K562 (cell line): ENCODE data around the gene ENKUR. TPM values are rescaled to one million over a fixed set of nuclear protein-coding genes. Genes with fewer than 3 reads are reported as not detected.

Experiments
- ETV6 ChIP-seq, 3 experiments: fragments of 150-350 bp in 1 of 3; sonication (generic) in 1 of 3; formaldehyde crosslinking in 1 of 3; IDR thresholded peaks; 2 replicates each; pipeline versions ENCODE4 v1.6.1 to v1.8.0; 2014 to 2022; ENCODE audit warnings: borderline replicate concordance in 2 of 3, low read depth in 2 of 3, antibody characterized with exemption in 1 of 3, low read length in 1 of 3, mild to moderate bottlenecking in 1 of 3, missing genetic modification reagents in 1 of 3
- FOXJ2 ChIP-seq: fragments of 200-800 bp; sonication (Bioruptor generic); IDR thresholded peaks from 2 replicates; pipeline ENCODE4 v1.6.1; 2016; ENCODE audit warnings: missing genetic modification characterization, missing compliant biosample characterization
- HNRNPL ChIP-seq: fragments of 200-400 bp; formaldehyde crosslinking; IDR thresholded peaks from 2 replicates; pipeline ENCODE4 v1.6.1; 2017; ENCODE audit warnings: low read depth, mild to moderate bottlenecking, low read length
- KAT8 ChIP-seq: fragments of 450-650 bp; IDR thresholded peaks from 2 replicates; pipeline ENCODE4 v1.6.1; 2016; ENCODE audit warnings: low read depth, mild to moderate bottlenecking
- KDM5B ChIP-seq: fragments of 200-600 bp; sonication (generic); IDR thresholded peaks from 2 replicates; pipeline ENCODE4 v1.6.1; 2012; ENCODE audit warnings: low read depth, mild to moderate bottlenecking, moderate library complexity, low read length, control low read depth, inconsistent platforms; ENCODE audit not compliant: insufficient replicate concordance
- MECOM ChIP-seq: fragments of 250-450 bp; sonication (Bioruptor Pico); IDR thresholded peaks from 2 replicates; pipeline ENCODE4 v1.8.0; 2022; ENCODE audit warnings: inconsistent platforms
- TSC22D4 ChIP-seq: fragments of 450-650 bp; IDR thresholded peaks from 2 replicates; pipeline ENCODE4 v1.6.1; 2016; ENCODE audit warnings: missing genetic modification characterization, missing biosample characterization, control low read depth
- ZNF165 ChIP-seq: fragments of 250-450 bp; sonication (Bioruptor Pico); IDR thresholded peaks from 2 replicates; pipeline ENCODE4 v1.4.0; 2020; ENCODE audit warnings: borderline replicate concordance
- ZNF212 ChIP-seq: fragments of 450-650 bp; formaldehyde crosslinking; IDR thresholded peaks from 2 replicates; pipeline ENCODE4 v1.4.0; 2020; ENCODE audit warnings: mild to moderate bottlenecking
- ZNF347 ChIP-seq: fragments of 450-650 bp; formaldehyde crosslinking; IDR thresholded peaks from 2 replicates; pipeline ENCODE4 v1.4.0; 2020; ENCODE audit warnings: low read depth, mild to moderate bottlenecking, moderate library complexity
- polyA plus RNA-seq, 8 experiments: library from polyadenylated mRNA; depleted of rRNA in 4 of 8; stranded (reverse) in 5 of 8; unstranded in 3 of 8; fragments of >200 nt; fragmentation: Nextera tagmentation in 2 of 8; fragmentation: Illumina TruSeq in 1 of 8; extraction: Ambion mirVana in 2 of 8; extraction: Trizol in 1 of 8; gene quantifications; 2 replicates each; pipeline versions ENCODE4 v1.2.1 to v1.2.3, GENCODE V29; 2011 to 2014; ENCODE audit warnings: inconsistent platforms in 1 of 8, missing spikeins in 1 of 8
- total RNA-seq, 7 experiments: library from RNA; depleted of rRNA in 6 of 7; stranded (reverse); fragments of >200 nt in 6 of 7; fragmentation: Illumina TruSeq in 2 of 7; extraction: Trizol in 2 of 7; gene quantifications; 2 replicates each; pipeline versions ENCODE4 v1.2.1 to v1.2.3, GENCODE V29; 2011 to 2021; ENCODE audit warnings: low replicate concordance in 1 of 7
- TF ChIP-seq, protein P1 (sequence below): fragments of 200-800 bp; sonication (Bioruptor generic); IDR thresholded peaks from 2 replicates; pipeline ENCODE4 v1.6.1; 2016; ENCODE audit warnings: missing genetic modification characterization, missing compliant biosample characterization
- TF ChIP-seq, protein P2 (sequence below), 2 experiments: IDR thresholded peaks in 1 of 2; conservative IDR thresholded peaks in 1 of 2; 2 replicates each; pipeline ENCODE4 v1.6.1; 2016; ENCODE audit warnings: low read depth in 2 of 2, mild to moderate bottlenecking in 1 of 2, missing compliant biosample characterization in 1 of 2, missing genetic modification characterization in 1 of 2, moderate library complexity in 1 of 2
- TF ChIP-seq, protein P3 (sequence below): fragments of 250-450 bp; sonication (Bioruptor Pico); IDR thresholded peaks from 2 replicates; pipeline ENCODE4 v1.8.0; 2021; ENCODE audit warnings: borderline replicate concordance, mild to moderate bottlenecking, moderate library complexity; ENCODE audit not compliant: poor library complexity, severe bottlenecking
- TF ChIP-seq, protein P4 (sequence below), 2 experiments: fragments of 150-350 bp in 1 of 2; IDR thresholded peaks; 2 replicates each; pipeline ENCODE4 v1.6.1; 2012 to 2016; ENCODE audit warnings: low read depth in 2 of 2, low read length in 2 of 2, mild to moderate bottlenecking in 1 of 2, moderate library complexity in 1 of 2

Gene ENKUR
- total and polyA plus RNA-seq, 9 of the 15 experiments (the other 6 are each of a cell fraction or from before 2014, with no cell fraction given), result 0.06 to 0.46 (median 0.20) TPM

DNA sequence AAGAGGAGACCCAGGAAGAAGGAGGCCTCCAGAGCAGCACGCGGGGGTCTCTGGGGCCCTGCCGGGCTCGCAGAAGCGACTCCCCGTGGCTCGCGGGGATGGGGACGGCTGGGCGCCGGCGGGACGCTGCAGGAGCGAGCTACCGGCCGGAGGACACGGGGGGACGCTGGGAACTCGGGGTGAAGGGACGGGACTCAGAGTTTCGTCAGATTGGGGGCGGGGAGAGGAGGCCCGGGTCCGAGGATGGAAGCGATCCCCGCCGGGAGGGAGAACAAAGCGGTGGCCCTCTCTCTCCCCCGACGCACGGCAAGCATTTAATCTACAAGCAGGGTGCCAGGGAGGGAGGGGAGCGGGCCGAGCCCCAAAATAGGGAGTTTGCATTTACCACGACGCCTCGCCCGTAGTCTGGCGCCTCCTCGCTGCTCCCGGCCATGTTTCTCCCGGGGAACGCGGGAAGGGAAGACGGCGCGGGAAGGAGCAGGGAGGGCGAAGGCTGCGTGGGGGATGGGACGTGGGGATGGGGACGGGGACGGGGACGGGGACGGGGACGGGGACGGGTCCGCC is 63.7 kb downstream of the ENKUR start, which contains the start of gene PRTFDC1 (continued):
- TF ChIP-seq, protein P1, sequence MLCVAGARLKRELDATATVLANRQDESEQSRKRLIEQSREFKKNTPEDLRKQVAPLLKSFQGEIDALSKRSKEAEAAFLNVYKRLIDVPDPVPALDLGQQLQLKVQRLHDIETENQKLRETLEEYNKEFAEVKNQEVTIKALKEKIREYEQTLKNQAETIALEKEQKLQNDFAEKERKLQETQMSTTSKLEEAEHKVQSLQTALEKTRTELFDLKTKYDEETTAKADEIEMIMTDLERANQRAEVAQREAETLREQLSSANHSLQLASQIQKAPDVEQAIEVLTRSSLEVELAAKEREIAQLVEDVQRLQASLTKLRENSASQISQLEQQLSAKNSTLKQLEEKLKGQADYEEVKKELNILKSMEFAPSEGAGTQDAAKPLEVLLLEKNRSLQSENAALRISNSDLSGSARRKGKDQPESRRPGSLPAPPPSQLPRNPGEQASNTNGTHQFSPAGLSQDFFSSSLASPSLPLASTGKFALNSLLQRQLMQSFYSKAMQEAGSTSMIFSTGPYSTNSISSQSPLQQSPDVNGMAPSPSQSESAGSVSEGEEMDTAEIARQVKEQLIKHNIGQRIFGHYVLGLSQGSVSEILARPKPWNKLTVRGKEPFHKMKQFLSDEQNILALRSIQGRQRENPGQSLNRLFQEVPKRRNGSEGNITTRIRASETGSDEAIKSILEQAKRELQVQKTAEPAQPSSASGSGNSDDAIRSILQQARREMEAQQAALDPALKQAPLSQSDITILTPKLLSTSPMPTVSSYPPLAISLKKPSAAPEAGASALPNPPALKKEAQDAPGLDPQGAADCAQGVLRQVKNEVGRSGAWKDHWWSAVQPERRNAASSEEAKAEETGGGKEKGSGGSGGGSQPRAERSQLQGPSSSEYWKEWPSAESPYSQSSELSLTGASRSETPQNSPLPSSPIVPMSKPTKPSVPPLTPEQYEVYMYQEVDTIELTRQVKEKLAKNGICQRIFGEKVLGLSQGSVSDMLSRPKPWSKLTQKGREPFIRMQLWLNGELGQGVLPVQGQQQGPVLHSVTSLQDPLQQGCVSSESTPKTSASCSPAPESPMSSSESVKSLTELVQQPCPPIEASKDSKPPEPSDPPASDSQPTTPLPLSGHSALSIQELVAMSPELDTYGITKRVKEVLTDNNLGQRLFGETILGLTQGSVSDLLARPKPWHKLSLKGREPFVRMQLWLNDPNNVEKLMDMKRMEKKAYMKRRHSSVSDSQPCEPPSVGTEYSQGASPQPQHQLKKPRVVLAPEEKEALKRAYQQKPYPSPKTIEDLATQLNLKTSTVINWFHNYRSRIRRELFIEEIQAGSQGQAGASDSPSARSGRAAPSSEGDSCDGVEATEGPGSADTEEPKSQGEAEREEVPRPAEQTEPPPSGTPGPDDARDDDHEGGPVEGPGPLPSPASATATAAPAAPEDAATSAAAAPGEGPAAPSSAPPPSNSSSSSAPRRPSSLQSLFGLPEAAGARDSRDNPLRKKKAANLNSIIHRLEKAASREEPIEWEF (CRISPR knock-in tag), result no peak
- TF ChIP-seq ZNF165 (CRISPR knock-in tag), result no peak
- no peak for TF ChIP-seq ZNF347 (CRISPR knock-in tag)
- TF ChIP-seq, protein P2, sequence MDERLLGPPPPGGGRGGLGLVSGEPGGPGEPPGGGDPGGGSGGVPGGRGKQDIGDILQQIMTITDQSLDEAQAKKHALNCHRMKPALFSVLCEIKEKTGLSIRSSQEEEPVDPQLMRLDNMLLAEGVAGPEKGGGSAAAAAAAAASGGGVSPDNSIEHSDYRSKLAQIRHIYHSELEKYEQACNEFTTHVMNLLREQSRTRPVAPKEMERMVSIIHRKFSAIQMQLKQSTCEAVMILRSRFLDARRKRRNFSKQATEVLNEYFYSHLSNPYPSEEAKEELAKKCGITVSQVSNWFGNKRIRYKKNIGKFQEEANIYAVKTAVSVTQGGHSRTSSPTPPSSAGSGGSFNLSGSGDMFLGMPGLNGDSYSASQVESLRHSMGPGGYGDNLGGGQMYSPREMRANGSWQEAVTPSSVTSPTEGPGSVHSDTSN (CRISPR knock-in tag; IDR thresholded peaks at IDR 0.05; ENCODE audit: low read depth), result no peak
- TF ChIP-seq, protein P2 (tag; conservative IDR thresholded peaks at IDR 0.05; ENCODE audit: low read depth), result no peak
- TF ChIP-seq ZNF212 (CRISPR knock-in tag), result no peak
- TF ChIP-seq, protein P3, sequence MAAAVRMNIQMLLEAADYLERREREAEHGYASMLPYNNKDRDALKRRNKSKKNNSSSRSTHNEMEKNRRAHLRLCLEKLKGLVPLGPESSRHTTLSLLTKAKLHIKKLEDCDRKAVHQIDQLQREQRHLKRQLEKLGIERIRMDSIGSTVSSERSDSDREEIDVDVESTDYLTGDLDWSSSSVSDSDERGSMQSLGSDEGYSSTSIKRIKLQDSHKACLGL, result no peak
- no peak for TF ChIP-seq FOXJ2 (tag)
- TF ChIP-seq MECOM (CRISPR knock-in tag), result no peak
- no peak for TF ChIP-seq TSC22D4 (tag)
- no peak for TF ChIP-seq ETV6 (IDR thresholded peaks at IDR 0.05; ENCODE audit: borderline replicate concordance in 1 of 2, low read depth in 2 of 2, low read length in 1 of 2)
- no peak for TF ChIP-seq ETV6 (CRISPR knock-in tag; IDR thresholded peaks at IDR 0.05; ENCODE audit: borderline replicate concordance)
- no peak for TF ChIP-seq HNRNPL
- no peak for TF ChIP-seq KDM5B
- TF ChIP-seq, protein P4, sequence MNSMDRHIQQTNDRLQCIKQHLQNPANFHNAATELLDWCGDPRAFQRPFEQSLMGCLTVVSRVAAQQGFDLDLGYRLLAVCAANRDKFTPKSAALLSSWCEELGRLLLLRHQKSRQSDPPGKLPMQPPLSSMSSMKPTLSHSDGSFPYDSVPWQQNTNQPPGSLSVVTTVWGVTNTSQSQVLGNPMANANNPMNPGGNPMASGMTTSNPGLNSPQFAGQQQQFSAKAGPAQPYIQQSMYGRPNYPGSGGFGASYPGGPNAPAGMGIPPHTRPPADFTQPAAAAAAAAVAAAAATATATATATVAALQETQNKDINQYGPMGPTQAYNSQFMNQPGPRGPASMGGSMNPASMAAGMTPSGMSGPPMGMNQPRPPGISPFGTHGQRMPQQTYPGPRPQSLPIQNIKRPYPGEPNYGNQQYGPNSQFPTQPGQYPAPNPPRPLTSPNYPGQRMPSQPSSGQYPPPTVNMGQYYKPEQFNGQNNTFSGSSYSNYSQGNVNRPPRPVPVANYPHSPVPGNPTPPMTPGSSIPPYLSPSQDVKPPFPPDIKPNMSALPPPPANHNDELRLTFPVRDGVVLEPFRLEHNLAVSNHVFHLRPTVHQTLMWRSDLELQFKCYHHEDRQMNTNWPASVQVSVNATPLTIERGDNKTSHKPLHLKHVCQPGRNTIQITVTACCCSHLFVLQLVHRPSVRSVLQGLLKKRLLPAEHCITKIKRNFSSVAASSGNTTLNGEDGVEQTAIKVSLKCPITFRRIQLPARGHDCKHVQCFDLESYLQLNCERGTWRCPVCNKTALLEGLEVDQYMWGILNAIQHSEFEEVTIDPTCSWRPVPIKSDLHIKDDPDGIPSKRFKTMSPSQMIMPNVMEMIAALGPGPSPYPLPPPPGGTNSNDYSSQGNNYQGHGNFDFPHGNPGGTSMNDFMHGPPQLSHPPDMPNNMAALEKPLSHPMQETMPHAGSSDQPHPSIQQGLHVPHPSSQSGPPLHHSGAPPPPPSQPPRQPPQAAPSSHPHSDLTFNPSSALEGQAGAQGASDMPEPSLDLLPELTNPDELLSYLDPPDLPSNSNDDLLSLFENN (IDR thresholded peaks at IDR 0.05; ENCODE audit: low read depth in 2 of 2, low read length in 2 of 2), result no peak
- TF ChIP-seq KAT8, result no peak
